ENCODE data around the gene ASPHD1.

GRCh38 chr16:29878172-29878571, 22.1 kb upstream of the ASPHD1 start:
- TF ChIP-seq CTCF (IDR thresholded peaks at IDR 0.05; ENCODE audit: poor library complexity) = no peak
- no peak for TF ChIP-seq EZH2phosphoT487 (IDR thresholded peaks at IDR 0.05; ENCODE audit: low read depth, severe bottlenecking, unreplicated experiment)
- no peak for TF ChIP-seq EZH2 (IDR thresholded peaks at IDR 0.05; ENCODE audit: borderline replicate concordance)

Data from hepatocyte (in vitro differentiated cells).